HFFc6 (cell line): ENCODE data around the gene SAPCD2. TPM values are rescaled to one million over a fixed set of nuclear protein-coding genes. Genes with fewer than 3 reads are reported as not detected.

Source experiments
- DNase-seq: peaks from one replicate; pipeline ENCODE4 v3.0.0-alpha.2; 2018
- H3K27ac Mint-ChIP-seq: 2 replicates; pipeline ENCODE4 v1.8.0; 2020; ENCODE audit warnings: mild to moderate bottlenecking, mixed read lengths
- H3K27me3 Mint-ChIP-seq: 2 replicates; pipeline ENCODE4 v1.8.0; 2021; ENCODE audit warnings: mild to moderate bottlenecking, moderate library complexity, mixed read lengths; ENCODE audit not compliant: insufficient read depth
- H3K36me3 Mint-ChIP-seq: 2 replicates; pipeline ENCODE4 v1.8.0; 2021; ENCODE audit warnings: low read depth, mixed read lengths
- H3K4me1 Mint-ChIP-seq: 2 replicates; pipeline ENCODE4 v1.8.0; 2020; ENCODE audit warnings: low read depth, mixed read lengths
- H3K4me3 Mint-ChIP-seq: 2 replicates; pipeline ENCODE4 v1.8.0; 2020; ENCODE audit warnings: mild to moderate bottlenecking, moderate library complexity, mixed read lengths
- H3K9me3 Mint-ChIP-seq: 2 replicates; pipeline ENCODE4 v1.8.0; 2020; ENCODE audit warnings: mild to moderate bottlenecking, mixed read lengths
- total RNA-seq, 6 experiments: library from RNA; stranded (reverse); fragmentation: NEBNext Ultra II Directional; extraction: Animal tissue kit (Norgen Biotek cat#: 25700); gene quantifications; 2 replicates in 1 of 6; 3 replicates in 5 of 6; pipeline ENCODE4 v1.2.3, GENCODE V29; 2021
- TF ChIP-seq, protein P1 (sequence below): fragments of 200-600 bp; sonication (generic); IDR thresholded peaks from 2 replicates; pipeline ENCODE4 v1.5.0; 2021; ENCODE audit warnings: antibody characterized with exemption, mild to moderate bottlenecking

The SAPCD2 gene
- total RNA-seq, 6 experiments from 2014 or later, result 7.7 to 14.8 (median 11.3) TPM

DNA sequence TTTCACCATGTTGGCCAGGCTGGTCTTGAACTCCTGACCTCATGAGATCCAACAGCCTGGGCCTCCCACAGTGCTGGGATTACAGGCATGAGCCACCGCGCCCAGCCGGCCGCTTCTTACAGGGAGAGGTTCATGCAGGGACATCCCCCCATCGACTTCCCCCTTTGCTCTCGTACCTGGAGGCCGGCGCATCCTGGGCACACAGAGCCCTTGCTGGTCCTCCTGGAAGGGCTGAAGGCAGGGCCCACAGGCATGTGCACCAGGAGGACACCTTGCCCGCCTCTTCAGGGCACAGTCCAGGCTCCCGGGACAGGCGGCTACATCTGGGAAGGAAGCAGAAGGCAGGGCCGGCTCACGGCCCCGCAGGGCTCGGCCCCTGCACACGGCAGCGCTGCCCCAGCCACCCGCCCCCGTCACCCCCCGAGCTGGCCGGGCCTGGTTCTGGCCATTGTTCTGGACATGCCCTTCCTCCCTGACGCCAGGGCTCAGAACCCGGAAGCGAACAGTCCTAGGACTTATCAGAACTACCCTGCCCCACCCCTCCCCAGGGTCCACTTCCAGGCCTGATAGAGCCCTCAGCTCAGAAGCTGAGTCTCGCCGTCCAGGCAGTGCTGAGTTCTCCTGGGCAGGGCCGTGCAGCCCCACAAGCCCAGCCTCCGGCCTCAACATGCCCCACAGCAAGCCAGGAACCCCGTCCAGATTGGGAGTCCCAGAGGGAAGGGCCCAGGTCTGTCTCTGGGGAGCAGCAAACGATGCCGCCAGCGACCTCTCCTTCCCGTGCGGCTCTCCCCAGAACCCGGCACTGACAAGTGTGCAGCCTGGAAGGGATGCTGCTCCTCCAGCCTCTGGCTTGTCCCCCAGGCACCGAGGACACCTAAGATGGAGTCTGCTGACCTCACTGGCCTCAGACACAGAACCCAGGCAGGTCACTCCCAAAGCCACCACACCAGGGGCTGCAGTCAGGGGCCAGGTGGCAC lies 27.3 kb downstream of the SAPCD2 start:
- Mint-ChIP-seq H3K27me3 (peaks cover 3% of the 10 kb centered on the region), H3K4me3 (no peak overlapping the region), H3K27ac (no peak overlapping the region), H3K36me3 (no peaks in the 10 kb centered on the region), H3K9me3 (no peaks in the 10 kb centered on the region), H3K4me1 (peaks cover 6% of the 10 kb centered on the region; the same call in 1 of the 2 replicates)
- TF ChIP-seq, protein P1, sequence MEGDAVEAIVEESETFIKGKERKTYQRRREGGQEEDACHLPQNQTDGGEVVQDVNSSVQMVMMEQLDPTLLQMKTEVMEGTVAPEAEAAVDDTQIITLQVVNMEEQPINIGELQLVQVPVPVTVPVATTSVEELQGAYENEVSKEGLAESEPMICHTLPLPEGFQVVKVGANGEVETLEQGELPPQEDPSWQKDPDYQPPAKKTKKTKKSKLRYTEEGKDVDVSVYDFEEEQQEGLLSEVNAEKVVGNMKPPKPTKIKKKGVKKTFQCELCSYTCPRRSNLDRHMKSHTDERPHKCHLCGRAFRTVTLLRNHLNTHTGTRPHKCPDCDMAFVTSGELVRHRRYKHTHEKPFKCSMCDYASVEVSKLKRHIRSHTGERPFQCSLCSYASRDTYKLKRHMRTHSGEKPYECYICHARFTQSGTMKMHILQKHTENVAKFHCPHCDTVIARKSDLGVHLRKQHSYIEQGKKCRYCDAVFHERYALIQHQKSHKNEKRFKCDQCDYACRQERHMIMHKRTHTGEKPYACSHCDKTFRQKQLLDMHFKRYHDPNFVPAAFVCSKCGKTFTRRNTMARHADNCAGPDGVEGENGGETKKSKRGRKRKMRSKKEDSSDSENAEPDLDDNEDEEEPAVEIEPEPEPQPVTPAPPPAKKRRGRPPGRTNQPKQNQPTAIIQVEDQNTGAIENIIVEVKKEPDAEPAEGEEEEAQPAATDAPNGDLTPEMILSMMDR, result no peak
- DNase-seq, result no peak

DNA sequence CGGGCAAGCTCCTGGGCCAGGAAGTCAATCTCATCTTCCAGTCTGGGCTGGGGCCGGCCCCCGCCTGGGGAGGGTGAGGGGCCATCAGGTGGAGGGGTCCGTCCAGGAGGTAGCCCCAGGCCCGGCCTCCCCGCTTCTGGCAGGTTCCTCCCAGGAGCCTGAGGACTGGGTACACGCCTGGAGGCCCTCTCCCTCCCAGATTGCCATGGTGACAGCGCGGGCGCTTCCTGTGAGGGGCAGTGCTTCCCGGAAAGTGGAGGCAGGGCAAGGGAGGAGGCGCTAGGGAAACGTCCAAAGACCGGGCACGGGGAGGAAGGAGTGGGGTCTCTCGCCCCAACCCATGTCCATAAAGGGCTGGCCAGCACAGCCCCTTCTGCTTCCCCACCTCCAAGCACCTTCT lies 29.2 kb downstream of the SAPCD2 start:
- no peaks in the 10 kb centered on the region for H3K27me3 Mint-ChIP-seq
- H3K4me1 Mint-ChIP-seq, result peaks cover 6% of the 10 kb centered on the region; the same call in 1 of the 2 replicates
- H3K9me3 Mint-ChIP-seq, result no peaks in the 10 kb centered on the region
- no peak overlapping the region for H3K4me3 Mint-ChIP-seq
- TF ChIP-seq, protein P1, result no peak
- no peaks in the 10 kb centered on the region for H3K36me3 Mint-ChIP-seq
- no peak overlapping the region for H3K27ac Mint-ChIP-seq
- no peak for DNase-seq

GRCh38 chr9:137040568-137040967 lies 29.8 kb downstream of the SAPCD2 start:
- TF ChIP-seq, protein P1, result no peak
- Mint-ChIP-seq H3K4me1 (peaks cover 6% of the 10 kb centered on the region; the same call in 1 of the 2 replicates), H3K27ac (no peak overlapping the region), H3K4me3 (no peak overlapping the region), H3K27me3 (no peaks in the 10 kb centered on the region), H3K9me3 (no peaks in the 10 kb centered on the region), H3K36me3 (no peaks in the 10 kb centered on the region)
- DNase-seq, result no peak

DNA sequence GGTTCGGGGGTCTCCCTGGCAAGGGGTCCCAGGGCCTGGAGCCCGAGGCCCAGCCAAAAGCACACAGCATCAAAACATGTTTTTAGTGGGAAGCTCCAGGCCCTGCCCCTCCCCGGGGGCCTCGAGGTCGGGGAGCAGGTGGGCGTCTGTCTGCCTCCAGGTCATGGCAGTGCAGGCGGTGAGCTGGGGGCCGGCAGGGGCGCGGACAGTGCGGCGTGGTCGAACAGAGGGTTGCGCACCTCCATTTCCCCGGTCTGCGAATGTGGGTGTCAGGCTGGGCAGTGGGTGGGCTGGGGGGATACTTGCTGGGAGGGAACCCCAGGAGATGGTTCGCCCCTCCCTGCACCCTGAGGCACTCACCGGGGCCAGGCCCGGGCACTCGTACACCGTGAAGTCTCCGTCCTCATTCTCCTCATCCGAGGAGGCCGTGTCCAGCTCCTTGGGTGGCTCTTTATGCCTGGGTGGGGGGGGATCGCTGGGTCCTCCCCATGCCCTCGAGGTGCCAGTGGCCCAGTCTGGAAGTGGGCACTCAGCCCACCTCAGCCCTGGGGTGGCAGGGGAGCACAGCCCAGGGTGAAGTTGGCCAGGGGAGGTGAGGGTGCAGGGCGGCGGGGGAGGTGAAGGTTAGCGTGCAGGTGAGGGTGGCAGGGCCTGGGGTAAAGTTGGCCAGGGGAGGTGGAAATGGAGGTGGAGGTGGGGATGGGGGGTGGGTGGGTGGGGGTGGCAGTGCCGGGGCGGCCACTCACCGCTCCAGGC lies 30.6 kb downstream of the SAPCD2 start:
- Mint-ChIP-seq H3K27ac (no peak overlapping the region), H3K4me1 (peaks cover 2% of the 10 kb centered on the region; the same call in 1 of the 2 replicates), H3K9me3 (no peaks in the 10 kb centered on the region), H3K36me3 (no peaks in the 10 kb centered on the region), H3K27me3 (no peaks in the 10 kb centered on the region), H3K4me3 (no peak overlapping the region)
- TF ChIP-seq, protein P1, result no peak
- no peak for DNase-seq

- no peak overlapping the region for H3K4me3 Mint-ChIP-seq
- TF ChIP-seq, protein P1, result no peak
These were observed 31.4 kb downstream of the SAPCD2 start for GRCh38 chr9:137038916-137039315.

More at GRCh38 chr9:137038916-137039315, 31.4 kb downstream of the SAPCD2 start:
- no peaks in the 10 kb centered on the region; the same call in 1 of the 2 replicates for H3K27me3 Mint-ChIP-seq
- no peak for DNase-seq
- no peaks in the 10 kb centered on the region for H3K9me3 Mint-ChIP-seq
- no peak overlapping the region for H3K27ac Mint-ChIP-seq
- H3K36me3 Mint-ChIP-seq, result no peaks in the 10 kb centered on the region
- no peaks in the 10 kb centered on the region for H3K4me1 Mint-ChIP-seq
